Activated gamma-delta T cell treated with Interleukin-2 at 50 U/mL for 16 hours (primary cell): ENCODE results near the gene TBXA2R.
"Not testable (repeated sequence)": the region's sequence is repeated elsewhere in the genome, so short reads cannot be mapped to it uniquely, and the experiment has no call there.

Experiments
- DNase-seq: peaks from one replicate; pipeline ENCODE4 v3.0.0-alpha.2; 2020

TBXA2R gene

DNA sequence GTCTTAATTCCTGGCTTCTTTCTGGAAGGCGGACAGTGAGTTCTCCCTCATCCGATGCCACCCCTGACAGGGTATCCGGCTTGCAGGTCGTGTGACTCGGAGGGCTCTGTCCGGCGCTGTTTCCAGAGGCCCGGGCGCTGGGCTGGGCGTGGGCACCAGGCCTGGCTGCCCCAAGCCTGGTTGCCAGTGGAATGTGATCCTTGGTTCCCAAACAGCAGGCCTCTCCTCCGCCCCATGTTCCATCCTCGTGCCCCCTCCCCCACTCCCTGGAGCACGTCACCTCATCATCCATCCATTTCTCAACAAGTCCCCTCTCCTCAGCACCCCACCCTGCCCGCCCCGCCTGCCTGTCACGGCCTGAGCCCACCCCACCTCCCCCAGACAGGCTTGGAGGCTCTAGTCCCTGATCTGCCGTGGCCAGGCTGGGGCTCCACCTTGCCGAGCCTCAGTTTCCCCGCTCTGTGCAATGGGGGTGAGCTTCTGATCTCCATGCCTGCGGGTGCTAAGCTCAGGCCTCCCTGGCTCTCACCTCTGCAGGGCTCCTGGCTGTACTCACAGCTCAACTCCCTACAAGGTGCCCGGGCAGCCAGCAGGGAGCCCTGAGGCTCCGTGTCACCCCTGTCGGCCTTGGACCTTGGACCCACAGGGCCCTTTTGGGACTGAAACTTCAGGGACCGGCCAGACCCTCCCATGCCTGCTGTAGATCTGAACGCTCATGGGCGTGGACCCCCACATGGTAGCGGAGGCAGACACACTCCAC lies 2.3 kb downstream of the TBXA2R start:
- no peak for DNase-seq

DNA sequence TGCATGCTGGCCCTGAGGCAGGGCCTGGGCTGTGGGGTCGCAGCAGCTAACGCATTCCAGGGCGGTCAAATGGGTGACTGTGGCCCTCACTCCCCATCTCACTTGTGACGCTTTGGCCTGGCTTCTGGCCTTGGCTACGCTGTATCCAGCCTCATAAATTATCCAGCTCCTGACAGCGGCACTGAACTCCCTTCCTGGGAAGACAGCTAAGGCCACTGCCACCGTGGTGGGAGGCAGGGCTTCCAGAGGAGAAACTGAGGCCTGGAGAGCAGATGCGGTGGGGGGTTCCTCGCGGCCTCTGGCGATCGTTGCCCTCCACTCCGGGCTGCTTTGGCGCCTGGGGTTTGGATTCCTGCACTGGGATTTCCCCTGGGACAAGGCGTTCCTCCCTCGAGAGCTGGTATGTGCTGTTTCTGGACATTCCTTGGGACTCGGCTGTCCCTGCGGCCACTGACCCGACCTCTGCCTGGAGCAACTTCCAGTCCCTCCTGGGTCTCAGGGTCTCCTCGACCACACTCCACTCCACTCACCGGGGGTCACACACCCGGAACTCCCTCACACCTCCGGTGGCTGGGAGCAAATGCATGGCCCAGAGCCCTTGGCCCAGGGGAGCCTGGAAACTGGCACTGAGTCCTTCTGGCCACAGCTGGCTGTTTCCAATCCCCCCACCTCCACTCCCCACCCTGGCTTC lies 3.4 kb downstream of the TBXA2R start:
- DNase-seq: no peak

DNA sequence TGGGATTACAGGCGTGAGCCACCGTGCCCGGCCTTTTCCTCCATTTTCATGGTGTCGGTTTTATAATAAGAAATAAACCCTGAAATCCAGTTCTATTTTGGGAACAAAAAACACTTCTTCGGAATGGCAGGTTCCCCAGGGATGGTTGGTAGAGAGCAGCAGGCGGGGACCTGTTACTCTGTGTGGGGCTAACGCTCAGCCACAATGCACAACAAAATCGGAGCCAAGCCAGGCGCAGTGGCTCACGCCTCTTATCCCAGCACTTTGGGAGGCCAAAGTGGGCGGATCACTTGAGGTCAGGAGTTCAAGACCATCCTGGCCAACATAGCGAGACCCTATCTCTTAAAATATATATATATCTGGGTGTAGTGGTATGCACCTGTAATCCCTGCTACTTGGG lies 5.7 kb downstream of the TBXA2R start:
- no peak for DNase-seq

DNA sequence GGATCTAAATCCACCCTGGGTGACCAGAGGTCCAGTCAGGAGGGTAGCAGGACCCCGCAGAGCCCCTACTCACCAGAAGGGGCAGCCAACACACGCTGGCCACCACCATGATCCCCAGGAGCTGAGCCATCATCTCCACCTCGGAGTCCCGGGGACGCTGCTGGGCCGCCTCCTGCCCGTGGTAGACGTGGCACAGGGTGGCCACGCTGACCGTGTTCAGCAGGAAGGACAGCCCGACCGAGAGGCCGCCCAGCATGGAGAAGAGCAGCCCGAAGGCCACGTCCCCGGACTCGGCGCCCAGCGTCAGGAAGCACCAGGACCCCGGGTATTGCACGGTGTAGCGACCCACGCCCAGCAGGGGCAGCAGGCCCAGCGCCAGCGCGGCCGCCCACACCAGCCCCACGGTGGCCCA lies 6.9 kb downstream of the TBXA2R start:
- no peak for DNase-seq

DNA sequence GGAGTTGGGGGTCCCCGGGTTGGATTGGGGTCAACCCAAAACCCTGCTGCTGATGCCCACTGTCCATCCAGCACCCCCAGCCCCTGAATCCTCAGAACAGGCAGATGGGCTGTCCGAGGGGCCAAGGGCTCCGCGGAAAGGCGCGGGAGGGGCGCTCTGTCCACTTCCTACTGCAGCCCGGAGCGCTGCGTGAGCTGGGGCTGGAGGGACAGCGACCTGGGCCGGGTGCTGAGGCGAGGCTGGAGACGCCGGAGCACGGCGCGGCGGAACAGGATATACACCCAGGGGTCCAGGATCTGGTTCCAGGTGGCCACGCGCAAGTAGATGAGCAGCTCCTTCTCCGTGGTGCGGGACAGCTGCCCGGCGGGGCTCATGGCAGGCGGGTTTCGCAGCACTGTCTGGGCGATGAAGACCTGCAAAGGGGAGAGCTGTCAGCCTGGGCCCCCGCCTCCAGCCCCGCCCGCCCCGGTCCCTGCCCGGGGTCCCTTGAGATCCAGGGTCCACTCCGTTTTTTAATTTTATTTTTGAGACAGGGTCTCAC lies 11.1 kb downstream of the TBXA2R start:
- DNase-seq: no peak

DNA sequence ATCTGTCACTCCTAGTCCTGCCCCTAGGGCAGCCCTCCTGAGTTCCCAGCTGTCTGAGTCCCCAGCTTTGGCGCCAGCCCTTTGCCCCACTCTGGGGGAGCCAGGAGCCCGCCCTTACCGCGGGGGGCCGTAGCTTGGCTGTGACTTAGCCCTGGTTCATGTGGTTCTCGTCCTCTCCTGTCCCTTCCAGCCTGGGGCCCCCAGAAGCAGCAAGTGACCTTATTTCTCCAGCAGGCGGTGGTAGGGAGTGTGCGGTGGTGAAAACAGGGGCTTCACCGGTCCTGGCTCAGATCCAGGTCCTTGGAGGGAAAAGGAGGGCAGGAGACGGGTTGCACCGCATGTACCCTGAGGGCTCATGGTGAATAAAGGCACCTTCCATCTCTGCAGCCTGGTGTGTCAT lies 13.5 kb downstream of the TBXA2R start:
- DNase-seq: no peak

DNA sequence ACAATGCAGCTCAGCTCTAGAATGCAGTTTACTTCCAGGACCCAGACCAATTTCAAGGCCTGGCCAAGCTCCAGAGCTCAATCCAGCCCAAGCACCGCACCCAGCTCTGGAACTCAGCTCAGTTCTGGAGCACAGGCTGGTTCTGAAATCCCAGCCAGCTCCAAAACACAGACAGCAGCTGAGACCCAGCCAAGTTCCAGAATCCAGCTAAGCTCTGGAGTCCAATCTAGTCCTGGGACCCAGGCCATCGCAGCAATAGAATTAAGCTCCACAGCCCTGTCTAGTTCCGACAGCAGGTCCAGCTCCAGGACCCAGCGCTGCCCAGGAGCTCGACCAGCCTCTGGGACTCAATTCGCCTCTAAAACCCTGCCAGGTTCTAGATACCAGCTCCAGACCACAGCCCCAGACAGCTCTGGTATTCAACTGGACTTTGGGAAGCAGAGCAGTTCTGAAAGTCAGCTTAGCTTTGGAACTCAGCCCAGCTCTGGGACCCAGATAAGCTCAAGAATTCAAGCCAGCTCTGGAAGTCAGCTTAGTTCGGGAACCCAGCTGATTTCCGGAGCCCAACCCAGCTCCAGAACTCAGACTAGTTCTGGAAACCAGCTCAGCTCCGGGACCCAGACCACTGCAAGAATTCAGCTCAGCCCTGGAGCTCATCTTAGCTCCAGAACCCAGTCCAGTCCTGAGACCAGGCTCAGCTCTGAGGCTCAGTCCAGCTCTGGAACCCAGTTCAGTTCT lies 14.6 kb downstream of the TBXA2R start:
- DNase-seq: no peak

DNA sequence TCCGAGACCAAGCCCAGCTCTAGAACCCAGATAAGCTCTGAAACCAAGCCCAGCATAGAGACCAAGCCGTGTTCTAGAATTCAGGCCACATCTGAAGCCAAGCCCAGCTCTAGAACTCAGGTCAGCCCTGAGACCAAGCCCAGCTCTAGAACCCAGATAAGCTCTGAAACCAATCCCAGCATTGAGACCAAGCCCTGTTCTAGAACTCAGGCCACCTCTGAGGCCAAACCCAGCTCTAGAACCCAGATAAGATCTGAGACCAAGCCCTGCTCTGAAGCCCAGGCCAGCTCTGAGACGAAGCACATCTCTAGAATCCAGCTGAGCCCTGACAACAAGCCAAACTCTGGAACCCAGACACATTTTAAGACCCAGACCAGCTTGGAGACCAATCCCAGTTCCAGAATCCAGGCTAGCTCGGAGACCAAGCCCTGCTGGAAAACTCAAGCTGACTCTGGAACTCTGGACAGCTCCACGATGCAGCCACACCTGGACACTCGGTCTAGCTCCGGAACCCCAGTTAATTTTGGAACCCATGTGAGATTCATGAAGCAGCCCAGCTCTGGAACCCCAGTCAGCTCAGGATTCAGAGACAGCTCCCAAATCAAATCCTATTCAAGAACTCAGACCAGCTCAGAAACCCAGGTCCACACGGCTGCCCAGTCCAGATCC lies 15.6 kb downstream of the TBXA2R start:
- DNase-seq: no peak

DNA sequence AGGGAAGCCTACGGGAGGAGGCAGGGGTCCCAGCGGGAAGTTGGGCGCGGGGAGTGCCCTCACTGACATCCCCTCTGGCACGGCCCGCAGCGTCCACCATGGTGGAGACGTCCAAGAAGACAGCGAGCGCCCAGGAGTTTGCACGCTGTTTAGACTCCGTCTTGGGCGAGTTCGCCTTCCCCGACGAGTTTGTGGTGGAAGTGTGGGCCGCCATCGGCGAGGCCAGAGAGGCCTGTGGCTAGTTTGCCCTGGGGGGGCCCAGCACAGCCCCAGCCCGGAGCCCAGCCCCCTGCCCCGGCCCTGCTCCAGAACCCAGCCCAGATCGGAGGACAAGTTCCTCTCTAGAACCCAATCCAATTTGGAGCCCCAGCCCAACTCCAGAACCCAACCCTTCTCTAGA lies 16.7 kb downstream of the TBXA2R start:
- no peak for DNase-seq

DNA sequence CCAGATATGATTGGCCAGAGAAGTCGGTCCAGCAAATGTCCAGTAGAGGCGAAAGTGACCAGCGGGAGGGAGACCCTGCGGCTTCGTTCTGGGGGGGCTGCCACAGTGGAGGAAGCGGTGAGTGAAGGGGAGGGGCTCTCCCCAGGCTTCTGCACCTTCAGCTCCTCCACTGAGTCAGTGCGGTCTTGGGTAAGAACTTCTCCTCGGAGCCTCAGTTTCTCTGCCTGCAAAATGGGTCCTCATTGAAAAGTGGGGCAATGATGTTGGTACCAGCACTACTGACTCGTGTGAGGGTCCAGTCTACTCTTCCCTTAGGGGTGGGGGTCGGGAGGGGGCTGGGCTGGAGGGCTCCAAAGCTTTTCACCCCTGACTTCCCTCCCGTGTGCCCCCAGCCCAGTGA lies 17.2 kb downstream of the TBXA2R start:
- no peak for DNase-seq

DNA sequence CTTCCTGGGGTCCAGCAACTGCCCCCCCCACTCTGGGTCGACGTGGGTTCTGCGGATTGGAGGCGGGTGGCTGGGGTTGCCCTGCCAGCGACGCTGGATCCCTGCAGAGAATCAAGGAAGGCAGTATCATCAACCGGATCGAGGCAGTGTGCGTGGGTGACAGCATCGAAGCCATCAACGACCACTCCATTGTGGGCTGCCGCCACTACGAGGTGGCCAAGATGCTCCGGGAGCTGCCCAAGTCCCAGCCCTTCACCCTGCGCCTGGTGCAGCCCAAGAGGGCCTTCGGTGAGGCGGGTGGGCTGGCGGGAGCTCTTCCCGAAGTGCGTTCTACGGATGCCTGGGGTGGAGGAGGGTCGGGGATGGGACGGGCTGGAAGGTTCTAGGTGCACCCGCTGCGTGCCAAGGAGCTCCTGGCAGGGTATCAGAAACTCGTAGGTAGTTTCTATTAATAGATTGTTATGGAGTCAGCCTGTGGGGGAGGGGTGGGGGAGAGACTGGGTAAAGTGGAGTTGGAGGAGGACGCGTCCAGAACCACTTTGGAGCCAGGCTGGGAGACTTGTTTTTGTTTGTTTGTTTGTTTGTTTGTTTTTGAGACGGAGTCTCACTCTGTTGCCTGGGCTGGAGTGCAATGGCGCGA lies 19.8 kb downstream of the TBXA2R start:
- no peak for DNase-seq

DNA sequence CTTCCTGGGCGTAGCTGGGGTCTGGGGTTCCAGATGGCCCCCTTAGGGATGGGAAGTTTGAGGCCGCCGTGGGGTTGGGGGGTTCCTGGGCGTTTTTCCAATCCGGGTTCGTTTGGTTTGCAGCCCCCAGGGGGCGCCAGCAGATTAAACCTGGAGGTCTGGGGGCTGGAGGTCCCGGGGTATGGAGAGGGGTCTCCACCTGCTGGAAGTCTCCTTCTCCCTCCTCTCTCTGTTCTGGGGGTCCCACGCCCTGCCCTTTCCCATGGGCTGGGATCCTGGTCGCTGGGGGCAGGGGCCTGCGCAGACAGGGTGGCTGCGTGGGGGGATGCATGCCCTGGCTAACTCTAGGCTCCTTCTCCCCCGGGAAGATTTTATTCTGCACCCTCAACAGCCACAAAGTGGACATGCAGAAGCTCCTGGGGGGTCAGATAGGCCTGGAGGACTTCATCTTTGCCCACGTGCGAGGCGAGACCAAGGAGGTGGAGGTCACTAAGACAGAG lies 20.5 kb downstream of the TBXA2R start:
- peak; percentile 55 for DNase-seq

DNA sequence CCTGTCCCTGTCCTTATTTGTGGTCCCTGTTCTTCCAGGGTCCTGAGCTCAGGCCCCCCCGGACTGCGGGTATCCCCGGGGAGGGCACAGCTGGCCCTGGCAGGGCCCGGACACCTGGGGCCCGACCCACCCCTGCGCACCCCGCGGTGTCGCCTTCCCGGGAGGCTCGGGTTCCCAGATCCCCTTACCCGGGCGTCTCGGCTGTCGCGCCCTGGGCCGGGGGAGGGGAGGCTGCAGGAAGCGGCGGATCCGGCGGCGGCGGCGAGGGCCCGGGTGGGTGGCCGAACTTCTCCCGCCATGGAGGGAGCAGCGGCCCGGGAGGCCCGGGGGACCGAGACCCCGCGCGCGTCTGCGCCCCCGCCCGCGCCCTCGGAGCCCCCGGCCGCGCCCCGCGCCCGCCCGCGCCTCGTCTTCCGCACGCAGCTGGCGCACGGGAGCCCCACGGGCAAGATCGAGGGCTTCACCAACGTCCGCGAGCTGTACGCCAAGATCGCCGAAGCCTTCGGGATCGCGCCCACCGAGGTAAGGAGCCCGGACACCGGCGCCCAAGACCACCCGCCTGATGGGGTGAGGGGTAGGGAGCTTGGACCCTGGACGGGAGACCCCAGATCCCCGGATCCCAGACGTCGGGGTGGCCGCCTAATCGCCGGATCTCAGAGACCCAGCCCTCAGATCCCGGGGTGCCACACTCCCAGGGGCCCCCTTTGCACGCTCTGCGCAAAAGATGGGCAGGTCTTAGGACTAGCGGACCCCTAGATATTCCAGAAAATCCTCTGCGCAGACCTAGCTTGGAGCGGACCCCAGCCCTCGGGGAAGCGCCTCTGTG lies 21.2 kb downstream of the TBXA2R start, which contains the start of gene GIPC3:
GIPC3 (plus strand) TSS at position 178 of the 826 bp plus-strand sequence; CDS start at position 298, 120 bp downstream.
- DNase-seq: no peak

DNA sequence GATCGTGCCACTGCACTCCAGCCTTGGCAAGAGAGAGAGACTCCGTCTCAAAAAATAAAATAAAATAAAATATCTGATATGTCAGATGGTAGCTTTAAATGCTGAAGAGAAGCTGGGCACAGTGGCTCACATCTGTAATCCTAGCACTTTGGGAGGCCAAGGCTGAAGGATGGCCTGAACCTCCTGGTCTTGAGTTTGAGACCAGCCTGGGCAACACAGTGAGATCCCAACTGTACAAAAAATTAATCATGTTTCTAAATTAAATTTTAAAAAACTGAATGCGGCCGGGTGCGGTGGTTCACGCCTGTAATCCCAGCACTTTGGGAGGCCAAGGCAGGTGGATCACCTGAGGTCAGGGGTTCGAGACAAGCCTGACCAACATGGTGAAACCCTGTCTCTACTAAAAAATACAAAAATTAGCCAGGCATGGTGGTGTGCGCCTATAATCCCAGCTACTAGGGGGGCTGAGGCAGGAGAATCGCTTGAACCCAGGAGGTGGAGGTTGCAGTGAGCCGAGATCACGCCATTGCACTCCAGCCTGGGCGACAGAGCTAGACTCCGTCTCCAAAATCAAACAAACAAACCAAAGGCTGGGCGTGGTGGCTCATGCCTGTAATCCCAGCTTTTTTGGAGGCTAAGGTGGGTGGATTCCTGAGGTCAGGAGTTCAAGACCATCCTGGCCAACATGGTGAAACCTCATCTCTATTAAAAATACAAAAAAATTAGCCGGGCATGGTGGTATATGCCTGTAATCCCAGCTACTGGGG lies 22.5 kb downstream of the TBXA2R start:
- not testable (repeated sequence) for DNase-seq

DNA sequence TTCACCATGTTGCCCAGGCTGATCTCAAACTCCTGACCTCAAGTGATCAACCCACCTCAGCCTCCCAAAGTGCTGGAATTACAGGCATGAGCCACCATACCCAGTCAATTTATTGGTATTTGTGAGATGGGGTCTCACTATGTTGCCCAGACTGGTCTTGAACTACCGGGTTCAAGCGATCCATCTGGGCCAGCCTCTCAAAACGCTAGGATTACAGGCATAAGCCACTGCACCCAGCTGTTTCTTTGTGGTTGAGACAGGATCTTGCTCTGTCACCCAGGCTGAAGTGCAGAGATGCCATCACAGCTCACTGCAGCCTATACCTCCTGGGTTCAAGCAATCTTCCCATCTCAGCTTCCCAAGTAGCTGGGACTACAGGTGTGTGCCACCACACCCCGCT lies 24.9 kb downstream of the TBXA2R start:
- DNase-seq: not testable (repeated sequence)

DNA sequence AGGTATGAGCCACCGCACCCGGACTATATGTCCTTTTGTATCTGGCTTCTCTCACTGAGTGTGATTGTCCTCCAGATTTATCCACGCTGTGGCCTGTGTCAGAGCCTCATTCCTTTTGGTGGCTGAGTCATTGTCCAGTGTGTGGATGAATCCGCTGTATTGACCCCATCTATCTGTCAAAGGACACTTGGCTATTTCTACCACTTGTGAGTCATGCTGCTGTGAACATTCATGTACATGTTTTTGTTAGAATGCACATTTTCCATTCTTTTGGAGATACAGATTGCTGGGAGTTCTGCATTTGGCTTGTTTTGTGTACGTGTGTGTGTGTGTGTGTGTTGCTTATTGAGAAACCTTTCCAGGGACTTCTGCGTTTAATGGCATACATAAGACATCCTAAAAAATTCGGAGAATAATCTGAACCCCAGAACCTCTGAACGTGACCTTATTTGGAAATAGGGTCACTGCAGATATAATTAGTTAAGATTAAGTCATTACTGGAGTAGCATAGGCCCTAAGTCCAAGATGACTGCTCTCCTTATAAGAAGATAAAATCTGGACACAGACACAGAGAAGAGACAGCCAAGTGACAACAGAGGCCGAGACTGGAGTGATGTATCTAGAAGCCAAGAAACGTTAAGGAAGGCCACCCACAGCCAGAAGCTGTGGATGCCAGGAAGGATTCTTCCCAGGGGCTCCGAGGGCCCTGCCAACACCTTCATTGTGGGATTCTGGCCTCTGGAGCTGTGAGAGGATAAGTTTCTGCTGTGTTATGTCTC lies 26.3 kb downstream of the TBXA2R start:
- no peak for DNase-seq

DNA sequence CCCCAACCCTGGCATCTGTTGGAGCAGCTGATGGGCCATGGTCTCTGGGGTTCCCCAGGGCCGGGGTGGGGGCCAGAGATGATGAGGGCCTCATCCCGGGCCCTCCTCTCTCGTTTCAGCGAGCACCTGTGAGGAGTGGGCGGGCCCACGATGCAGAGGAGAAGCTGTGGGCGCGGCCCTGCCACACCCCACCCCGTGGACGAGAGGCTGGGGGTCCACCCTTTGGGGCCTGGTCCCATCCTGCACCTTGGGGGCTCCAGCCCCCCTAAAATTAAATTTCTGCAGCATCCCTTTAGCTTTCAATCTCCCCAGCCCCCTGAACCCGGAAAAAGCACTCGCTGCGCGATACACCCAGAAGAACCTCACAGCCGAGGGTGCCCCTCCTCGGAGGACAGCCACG lies 28.3 kb downstream of the TBXA2R start:
- no peak for DNase-seq

DNA sequence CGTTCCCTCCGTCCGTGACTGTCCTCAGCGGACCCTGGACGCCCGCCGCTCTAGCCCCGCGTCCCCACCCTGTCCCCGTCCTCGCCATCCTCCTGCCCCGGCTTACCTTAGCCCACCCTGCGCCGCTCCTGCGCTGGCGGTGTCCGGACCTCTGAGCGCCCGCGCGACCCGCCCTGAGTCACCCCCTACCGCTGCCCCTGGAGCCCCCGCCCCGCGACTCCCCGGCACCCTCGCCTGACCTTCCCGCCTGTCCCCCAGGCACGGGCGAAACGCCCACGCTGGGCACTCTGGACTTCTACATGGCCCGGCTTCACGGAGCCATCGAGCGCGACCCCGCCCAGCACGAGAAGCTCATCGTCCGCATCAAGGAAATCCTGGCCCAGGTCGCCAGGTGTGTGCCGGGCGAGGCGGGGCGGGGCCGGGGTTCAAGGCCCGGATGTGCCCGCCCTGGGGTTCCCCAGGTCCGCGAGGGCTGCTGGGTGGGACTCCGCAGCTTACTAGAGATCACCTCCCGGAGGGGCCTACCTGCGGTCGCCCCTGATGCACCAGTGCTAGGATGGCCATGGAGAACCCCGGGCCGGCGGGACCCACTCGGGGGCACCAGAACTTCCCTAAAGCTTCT lies 28.8 kb downstream of the TBXA2R start:
- no peak for DNase-seq
